HCEC 1CT (cell line): Measurements from ENCODE around the gene ETV3L.
"Not testable (repeated sequence)": the region's sequence is repeated elsewhere in the genome, so short reads cannot be mapped to it uniquely, and the experiment has no call there.

Source experiments
- DNase-seq: peaks from one replicate; pipeline ENCODE4 v3.0.0-alpha.2; 2017

Gene ETV3L

GRCh38 chr1:157104598-157105293, 5.1 kb upstream of the ETV3L start:
- DNase-seq = peak; percentile 29

GRCh38 chr1:157103268-157103667, 3.7 kb upstream of the ETV3L start:
- no peak for DNase-seq

- DNase-seq = no peak
Measured at GRCh38 chr1:157101149-157101548, 1.5 kb upstream of the ETV3L start.

- not testable (repeated sequence) for DNase-seq
Measured at GRCh38 chr1:157098987-157099632, 498 bp downstream of the ETV3L start.

DNA sequence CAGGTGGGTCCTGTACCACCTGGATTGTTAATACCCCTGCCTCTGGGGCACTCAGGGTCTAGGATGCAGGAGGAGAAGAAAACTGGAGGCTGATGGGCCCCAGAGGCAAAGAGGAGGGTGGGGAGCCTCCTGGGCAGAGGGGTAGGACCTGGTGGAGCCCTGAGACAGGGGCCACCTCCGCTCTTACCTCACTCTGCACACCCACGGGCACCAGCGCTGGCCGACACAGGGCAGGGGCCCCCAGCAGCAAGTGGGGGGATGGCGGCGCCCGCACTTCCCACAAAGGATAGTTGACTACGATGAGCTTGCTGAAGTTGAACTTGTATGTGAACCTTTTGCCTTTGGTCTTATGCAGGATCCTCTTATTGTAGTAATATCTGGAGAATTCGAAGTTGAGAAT, 1.1 kb downstream of the ETV3L start:
- DNase-seq = no peak

DNA sequence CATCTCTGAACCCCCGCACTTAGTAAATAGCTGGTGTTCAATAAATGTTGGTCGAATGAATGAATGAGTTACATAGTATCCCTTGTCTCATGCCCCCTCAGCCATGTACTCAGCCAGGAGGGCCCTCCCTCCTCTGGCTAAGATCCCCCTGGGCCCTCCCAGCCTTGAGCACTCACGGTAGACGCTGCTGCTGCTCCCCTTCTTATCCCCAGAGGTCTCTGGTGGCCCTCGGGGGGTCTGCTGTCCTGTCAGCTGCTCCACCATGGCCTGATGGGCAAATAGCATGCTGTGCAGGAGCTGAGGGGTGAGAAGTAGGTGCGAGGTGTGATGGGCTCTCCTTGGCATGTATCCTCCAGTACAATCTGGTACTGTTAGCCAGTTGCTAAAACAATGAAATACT, 1.9 kb downstream of the ETV3L start:
- DNase-seq = no peak

DNA sequence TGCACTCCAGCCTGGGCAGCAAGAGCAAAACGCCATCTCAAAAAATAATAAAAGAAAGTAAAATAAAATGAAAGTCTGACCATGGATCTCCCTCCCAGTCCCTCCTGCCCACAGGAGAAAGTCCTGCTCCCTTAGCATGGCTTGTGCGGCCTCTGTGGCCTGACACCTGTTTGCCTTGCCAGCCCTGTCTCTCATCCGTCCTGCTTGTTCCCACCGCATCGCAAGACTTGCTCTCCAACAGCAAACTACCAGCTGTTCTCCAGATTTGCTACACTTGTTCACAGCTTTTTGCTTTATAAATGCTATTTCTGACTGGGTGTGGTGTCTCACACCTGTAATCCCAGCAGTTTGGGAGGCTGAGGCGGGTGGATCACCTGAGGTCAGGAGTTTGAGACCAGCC, 2.7 kb downstream of the ETV3L start:
- no peak for DNase-seq

DNA sequence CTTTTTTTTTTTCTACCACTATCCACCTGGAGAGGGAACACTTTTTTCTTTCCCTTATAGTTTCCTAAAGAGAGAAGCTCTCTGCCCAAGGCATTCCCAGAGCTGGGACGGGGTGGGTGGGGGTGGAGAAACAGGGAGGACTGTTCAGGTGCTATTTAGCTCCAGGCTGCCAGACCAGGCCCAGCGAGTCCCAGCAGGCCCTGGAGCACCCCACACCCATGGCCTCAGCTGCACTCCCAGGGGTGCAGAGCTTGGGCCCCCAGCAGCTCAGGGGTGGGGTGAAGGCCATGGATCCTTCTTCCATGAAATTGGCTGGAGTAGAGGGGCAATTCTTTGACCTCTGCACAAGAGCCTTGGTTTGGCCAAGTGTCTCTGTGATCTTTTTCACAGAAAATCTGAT, 4.1 kb downstream of the ETV3L start:
- no peak for DNase-seq

- no peak for DNase-seq
Measured at GRCh38 chr1:157095091-157095490, 4.5 kb downstream of the ETV3L start.

- DNase-seq = peak; percentile 27
Measured at GRCh38 chr1:157092831-157093230, 6.8 kb downstream of the ETV3L start.

DNA sequence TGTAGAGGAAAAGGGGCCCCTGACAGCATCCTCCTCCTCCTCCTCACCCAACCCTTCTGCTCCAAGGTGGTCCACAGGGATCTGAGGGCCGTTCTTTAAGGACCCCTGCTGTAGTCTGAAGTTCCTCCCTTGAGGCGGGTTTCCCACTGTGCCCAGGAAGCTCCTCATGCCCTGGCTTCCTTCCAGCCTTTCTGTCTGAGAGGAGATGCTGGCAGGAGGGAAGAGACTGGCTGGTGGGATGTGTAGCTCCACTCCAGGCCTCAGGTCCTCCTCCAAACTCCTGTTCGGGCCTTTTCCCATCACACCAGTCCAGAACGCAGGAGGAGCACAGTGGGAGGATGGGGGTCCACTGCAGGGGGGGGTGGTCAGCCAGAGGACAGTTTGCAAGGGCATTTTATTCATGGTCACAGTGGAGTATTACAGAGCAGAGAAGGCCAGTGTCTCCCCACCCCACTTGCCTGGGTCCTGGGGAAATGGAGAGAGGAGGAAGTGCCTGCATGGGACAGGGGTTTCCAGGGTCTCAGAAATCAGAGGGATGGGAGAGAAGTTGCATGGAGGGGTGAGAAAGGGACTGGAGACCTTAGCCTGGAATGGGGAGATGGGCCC, 7.8 kb downstream of the ETV3L start:
- no peak for DNase-seq

- no peak for DNase-seq
Measured at GRCh38 chr1:157091186-157091585, 8.4 kb downstream of the ETV3L start.

GRCh38 chr1:157090771-157091170, 8.8 kb downstream of the ETV3L start:
- no peak for DNase-seq

- peak; percentile 70 for DNase-seq
Measured at GRCh38 chr1:157090196-157090647, 9.4 kb downstream of the ETV3L start.

DNA sequence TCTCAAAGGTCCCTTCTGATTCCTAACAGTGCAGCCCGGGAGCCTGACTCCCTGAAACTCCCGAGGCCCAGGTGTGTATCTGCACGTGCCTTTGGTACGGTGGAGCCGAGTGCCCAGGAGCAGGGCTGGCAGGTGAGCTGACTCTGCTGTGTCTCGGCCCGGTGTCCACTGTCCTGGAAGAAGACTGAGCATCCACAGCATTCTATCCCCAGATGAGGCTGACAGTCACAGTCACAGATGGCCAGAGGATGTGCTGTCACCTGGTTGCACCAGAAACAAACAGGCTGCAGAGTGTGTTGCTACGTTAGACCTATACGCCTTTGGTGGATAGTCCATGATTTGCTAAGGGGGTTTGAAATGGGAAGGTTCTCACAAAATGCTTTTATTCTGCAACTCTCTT, 9.8 kb downstream of the ETV3L start:
- no peak for DNase-seq

GRCh38 chr1:157088607-157089006, 11.0 kb downstream of the ETV3L start:
- DNase-seq = no peak

- DNase-seq = no peak
Measured at GRCh38 chr1:157087030-157087429, 12.6 kb downstream of the ETV3L start.

DNA sequence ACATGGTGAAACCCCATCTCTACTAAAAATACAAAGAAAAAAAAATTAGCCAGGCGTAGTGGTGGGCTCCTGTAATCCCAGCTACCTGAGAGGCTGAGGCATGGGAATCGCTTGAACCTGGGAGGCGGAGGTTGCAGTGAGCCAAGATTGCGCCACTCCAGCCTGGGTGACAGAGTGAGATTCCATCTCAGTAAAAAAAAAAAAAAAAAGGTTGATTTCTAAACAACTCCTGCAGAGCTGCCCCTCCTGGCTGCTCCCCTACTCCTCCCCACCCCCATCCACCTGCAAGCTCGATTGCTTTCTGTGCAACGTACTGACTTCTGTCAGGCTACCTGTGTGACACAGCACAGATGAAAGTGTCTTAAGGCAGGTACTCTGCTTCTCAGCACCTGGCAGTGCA, 13.3 kb downstream of the ETV3L start:
- DNase-seq = no peak

DNA sequence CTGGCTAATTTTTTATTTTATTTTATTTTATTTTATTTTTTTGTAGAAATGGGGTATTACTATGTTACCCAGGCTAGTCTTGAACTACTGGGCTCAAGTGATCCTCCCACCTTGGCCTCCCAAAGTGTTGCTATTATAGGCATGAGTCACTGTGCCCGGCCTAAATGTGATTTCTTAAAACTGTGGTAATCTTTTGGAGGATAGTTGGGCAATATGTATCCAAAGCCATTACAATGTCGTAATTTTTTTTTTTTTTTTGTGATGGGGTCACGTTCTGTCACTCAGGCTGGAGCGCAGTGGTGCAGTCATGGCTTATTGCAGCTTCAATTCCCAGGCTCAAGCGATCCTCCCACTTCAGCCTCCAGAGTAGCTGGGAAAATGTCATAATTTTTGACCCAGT, 14.2 kb downstream of the ETV3L start:
- peak; percentile 43 for DNase-seq

DNA sequence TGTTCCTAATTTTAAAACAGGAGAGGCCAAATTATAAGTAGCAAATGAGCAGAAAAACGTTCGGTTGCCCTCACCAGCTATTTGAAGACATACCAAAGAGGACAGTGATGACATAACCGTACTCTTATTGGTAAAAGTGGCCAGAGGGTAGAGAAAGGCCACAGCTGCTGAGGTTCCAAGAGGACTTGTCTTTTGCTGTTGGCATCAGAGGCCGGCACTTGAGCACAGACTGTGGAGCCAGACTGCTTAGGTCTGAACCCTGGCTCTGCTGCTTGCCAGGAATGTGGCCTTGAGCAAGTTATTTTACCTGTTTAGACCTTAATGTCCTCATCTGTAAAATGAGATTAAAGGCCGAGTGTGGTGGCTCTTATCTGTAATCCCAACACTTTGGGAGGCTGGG, 14.9 kb downstream of the ETV3L start:
- DNase-seq = no peak

DNA sequence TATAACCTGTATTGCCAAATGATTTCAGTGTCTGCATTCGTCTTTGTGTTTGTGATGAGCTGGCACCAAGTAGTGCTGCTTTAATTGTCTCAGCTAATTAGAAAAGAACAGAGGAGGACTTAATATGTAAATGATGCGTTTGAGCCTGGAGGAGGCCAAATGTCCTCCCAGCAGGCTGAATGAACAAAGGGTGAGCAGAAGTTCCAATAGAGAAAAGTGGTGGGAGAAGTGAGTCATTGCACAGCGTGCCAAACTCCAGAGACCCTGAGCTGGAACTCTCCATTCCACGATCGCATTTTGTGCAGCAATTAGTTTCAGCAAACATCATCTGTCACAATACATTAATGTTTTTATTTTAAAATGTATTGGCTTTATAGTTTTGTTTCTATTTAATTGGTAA, 17.9 kb downstream of the ETV3L start:
- no peak for DNase-seq

- no peak for DNase-seq
Measured at GRCh38 chr1:157080714-157081113, 18.9 kb downstream of the ETV3L start.

DNA sequence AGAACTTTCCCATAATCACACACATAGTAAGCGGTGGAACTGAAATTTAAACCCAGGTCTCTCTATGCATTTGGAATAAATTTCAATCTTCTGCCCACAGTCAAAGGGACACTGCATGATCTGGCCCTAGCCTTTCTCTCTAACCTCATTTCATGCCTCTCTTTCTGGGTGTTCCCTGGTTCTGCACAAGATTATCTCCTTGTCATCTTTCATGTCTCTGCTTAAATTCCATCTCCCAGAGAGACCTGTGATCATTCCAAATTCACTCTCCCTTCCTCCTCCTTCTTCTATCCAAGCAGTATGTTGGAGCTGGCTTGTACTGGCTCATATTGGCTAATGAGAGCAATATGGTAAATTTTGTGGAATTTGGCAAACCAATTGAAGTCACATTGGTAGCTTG, 22.2 kb downstream of the ETV3L start:
- DNase-seq = no peak

DNA sequence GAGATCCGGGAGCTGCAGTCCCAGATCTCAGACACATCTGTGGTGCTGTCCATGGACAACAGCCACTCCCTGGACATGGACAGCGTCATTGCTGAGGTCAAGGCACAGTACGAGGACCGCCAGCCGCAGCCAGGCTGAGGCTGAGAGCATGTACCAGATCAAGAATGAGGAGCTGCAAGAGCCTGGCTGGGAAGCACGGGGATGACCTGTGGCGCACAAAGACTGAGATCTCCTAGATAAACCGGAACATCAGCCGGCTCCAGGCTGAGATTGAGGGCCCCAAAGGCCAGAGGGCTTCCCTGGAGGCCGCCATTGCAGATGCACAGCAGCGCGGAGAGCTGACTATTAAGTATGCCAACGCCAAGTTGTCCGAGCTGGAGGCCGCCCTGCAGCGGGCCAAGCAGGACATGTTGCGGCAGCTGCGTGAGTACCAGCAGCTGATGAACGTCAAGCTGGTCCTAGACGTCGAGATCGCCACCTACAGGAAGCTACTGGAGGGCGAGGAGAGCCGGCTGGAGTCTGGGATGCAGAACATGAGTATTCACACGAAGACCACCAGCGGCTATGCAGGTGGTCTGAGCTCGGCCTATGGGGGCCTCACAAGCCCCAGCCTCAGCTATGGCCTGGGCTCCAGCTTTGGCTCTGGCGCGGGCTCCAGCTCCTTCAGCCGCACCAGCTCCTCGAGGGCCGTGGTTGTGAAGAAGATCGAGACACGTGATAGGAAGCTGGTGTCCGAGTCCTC, 25.5 kb downstream of the ETV3L start:
- DNase-seq = peak; percentile 56
